GM12878 (cell line): ENCODE measurements around the gene ZNF512B. TPM values are rescaled to one million over a fixed set of nuclear protein-coding genes. Genes with fewer than 3 reads are reported as not detected.
A peak's percentile ranks its signal among the peaks of the same experiment; 100 is the strongest.

ENCODE experiments used
- ATAC-seq: fragments of 200-7000 bp; cut with Tn5 transposase; 3 replicates; pipeline ENCODE4 v1.9.1; 2020; ENCODE audit warnings: mild to moderate bottlenecking, moderate library complexity
- BruUV-seq: library from RNA; stranded (reverse); fragments of 400-500 nt; replicated peaks from 2 replicates; lab custom pipeline; 2021; lab: Mats Ljungman, UMichigan
- CTCF ChIA-PET: fragments of 300-600 bp; sonication (Branson Sonifier 250); formaldehyde crosslinking; extraction: SDS; loops from one replicate; lab custom pipeline; 2021; ENCODE audit warnings: inconsistent platforms; lab: Yijun Ruan, JAX
- POLR2A ChIA-PET: fragments of 350-600 bp; formaldehyde crosslinking; extraction: SDS; loops from one replicate; lab custom pipeline; 2021; ENCODE audit warnings: inconsistent platforms; lab: Charles Lee
- RAD21 ChIA-PET: fragments of 300-600 bp; sonication (Branson Sonifier 250); formaldehyde crosslinking; loops from one replicate; lab custom pipeline; 2023; ENCODE audit warnings: antibody characterized with exemption; ENCODE audit not compliant: unreplicated experiment; lab: Charles Lee
- SMC1A ChIA-PET: fragments of 300-600 bp; sonication (Branson Sonifier 250); formaldehyde crosslinking; loops from one replicate; lab custom pipeline; 2023; ENCODE audit not compliant: unreplicated experiment, uncharacterized antibody; lab: Charles Lee
- DNase-seq: peaks from one replicate; pipeline ENCODE4 v3.0.0-alpha.2; 2011; ENCODE audit warnings: low read depth, low spot score
- FAIRE-seq: peaks from 3 replicates; lab custom pipeline; 2011; peaks lifted over from hg19 to GRCh38; lab: Jason Lieb, UNC
- H2AFZ ChIP-seq: 2 replicates; pipeline ENCODE4 v1.6.0; 2011; ENCODE audit warnings: low read depth, low read length, control low read depth; ENCODE audit not compliant: control insufficient read depth
- H3K27ac ChIP-seq: 2 replicates; pipeline ENCODE4 v1.5.1; 2011; ENCODE audit warnings: control low read depth; ENCODE audit not compliant: control insufficient read depth, insufficient read depth
- H3K27me3 ChIP-seq, 2 experiments: replicated peaks in 1 of 2; 2 replicates each; pipeline versions ENCODE4 v1.6.0 to v1.6.1; 2011; ENCODE audit warnings: low read length in 1 of 2; ENCODE audit not compliant: control insufficient read depth in 2 of 2, insufficient read depth in 2 of 2
- H3K36me3 ChIP-seq, 2 experiments: 2 replicates each; pipeline ENCODE4 v1.5.1; 2011; ENCODE audit warnings: low read length in 1 of 2; ENCODE audit not compliant: control insufficient read depth in 2 of 2, insufficient read depth in 2 of 2
- H3K4me1 ChIP-seq: 2 replicates; pipeline ENCODE4 v1.6.1; 2011; ENCODE audit warnings: mild to moderate bottlenecking, low read length, moderate library complexity, mixed read lengths; ENCODE audit not compliant: control insufficient read depth, insufficient read depth
- H3K4me2 ChIP-seq: 2 replicates; pipeline ENCODE4 v1.6.0; 2011; ENCODE audit warnings: control low read depth; ENCODE audit not compliant: control insufficient read depth, insufficient read depth
- H3K4me3 ChIP-seq: fragments of 200-600 bp; sonication (generic); 2 replicates; pipeline ENCODE4 v1.5.1; 2016
- H3K79me2 ChIP-seq: 2 replicates; pipeline ENCODE4 v1.6.0; 2011; ENCODE audit warnings: low read length; ENCODE audit not compliant: control insufficient read depth, insufficient read depth
- H3K9ac ChIP-seq: 2 replicates; pipeline ENCODE4 v1.8.0; 2011; ENCODE audit warnings: low read length, control low read depth, mixed read lengths; ENCODE audit not compliant: control insufficient read depth, insufficient read depth
- H3K9me3 ChIP-seq: replicated peaks from 3 replicates; pipeline ENCODE4 v1.5.1; 2011; ENCODE audit warnings: mild to moderate bottlenecking, low read length; ENCODE audit not compliant: control insufficient read depth, insufficient read depth
- H4K20me1 ChIP-seq: 2 replicates; pipeline ENCODE4 v1.6.0; 2011; ENCODE audit not compliant: control insufficient read depth, insufficient read depth
- BCL3 ChIP-seq: IDR thresholded peaks from 2 replicates; pipeline ENCODE4 v1.6.1; 2011; ENCODE audit warnings: borderline replicate concordance, low read depth, mild to moderate bottlenecking, moderate library complexity, low read length; ENCODE audit not compliant: insufficient read depth, poor library complexity, severe bottlenecking
- CHD4 ChIP-seq: fragments of 200-600 bp; sonication (generic); IDR thresholded peaks from 2 replicates; pipeline ENCODE4 v1.6.1; 2016; ENCODE audit warnings: mild to moderate bottlenecking
- ELK1 ChIP-seq: IDR thresholded peaks from 2 replicates; pipeline ENCODE4 v1.6.1; 2012; ENCODE audit warnings: low read depth, low read length, improper control_type of control experiment
- EP300 ChIP-seq, 2 experiments: fragments of 150-350 bp in 1 of 2; IDR thresholded peaks; 2 replicates each; pipeline ENCODE4 v1.6.1; 2011 to 2012; ENCODE audit warnings: low read depth in 2 of 2, low read length in 2 of 2, borderline replicate concordance in 1 of 2, improper control_type of control experiment in 1 of 2, inconsistent platforms in 1 of 2; ENCODE audit not compliant: control insufficient read depth in 1 of 2
- HCFC1 ChIP-seq: fragments of 150-350 bp; IDR thresholded peaks from 2 replicates; pipeline ENCODE4 v1.6.1; 2014; ENCODE audit warnings: low read length
- HDAC6 ChIP-seq: fragments of 200-600 bp; sonication (generic); IDR thresholded peaks from one replicate; pipeline ENCODE4 v1.8.0; 2017; ENCODE audit warnings: antibody characterized with exemption; ENCODE audit not compliant: unreplicated experiment
- IRF4 ChIP-seq: IDR thresholded peaks from 2 replicates; pipeline ENCODE4 v1.6.1; 2011; ENCODE audit warnings: low read depth, low read length
- SIX5 ChIP-seq: IDR thresholded peaks from 2 replicates; pipeline ENCODE4 v1.6.1; 2011; ENCODE audit warnings: mild to moderate bottlenecking, low read depth, low read length, moderate library complexity; ENCODE audit not compliant: severe bottlenecking
- SREBF1 ChIP-seq: IDR thresholded peaks from 2 replicates; pipeline ENCODE4 v1.6.1; 2012; ENCODE audit warnings: mild to moderate bottlenecking, low read length
- TBL1XR1 ChIP-seq: IDR thresholded peaks from 2 replicates; pipeline ENCODE4 v1.6.1; 2012; ENCODE audit warnings: low read depth, low read length, improper control_type of control experiment
- ZNF687 ChIP-seq: fragments of 450-650 bp; IDR thresholded peaks from 2 replicates; pipeline ENCODE4 v1.6.1; 2017; ENCODE audit warnings: mild to moderate bottlenecking, moderate library complexity
- WGBS: methylation state at CpG from one replicate; pipeline ENCODE4 v1.1.6; 2016; ENCODE audit warnings: low lambda C conversion rate; ENCODE audit not compliant: insufficient replicate concordance, insufficient coverage; ENCODE audit errors: missing lambda C conversion rate; 5-methylcytosine and 5-hydroxymethylcytosine counted together
- in situ Hi-C: fragments of 300-500 bp; cut with MboI; formaldehyde crosslinking; loops from 9 replicates; pipeline ENCODE4 v1.14.3; 2018; ENCODE audit warnings: mixed read lengths
- intact Hi-C: fragments of 100-400 bp; cut with micrococcal nuclease; formaldehyde crosslinking; loops from one replicate; pipeline ENCODE4 v1.14.2; 2022; ENCODE audit not compliant: unreplicated experiment
- polyA plus RNA-seq, 11 experiments: library from polyadenylated mRNA; depleted of rRNA in 4 of 11; unstranded in 6 of 11; stranded (reverse) in 5 of 11; fragments of >200 nt; fragmentation: Nextera tagmentation in 4 of 11; fragmentation: Illumina TruSeq in 1 of 11; extraction: Ambion mirVana in 4 of 11; extraction: Trizol in 1 of 11; gene quantifications; 1 replicate in 1 of 11; 2 replicates in 10 of 11; pipeline versions ENCODE4 v1.2.1 to v1.2.3, GENCODE V29; 2011 to 2016; ENCODE audit warnings: inconsistent platforms in 2 of 11, missing spikeins in 2 of 11, low read depth in 1 of 11
- total RNA-seq, 4 experiments: library from RNA; depleted of rRNA in 3 of 4; stranded (reverse); fragments of >200 nt in 3 of 4; fragmentation: Illumina TruSeq in 1 of 4; extraction: Trizol in 1 of 4; gene quantifications; 2 replicates each; pipeline versions ENCODE4 v1.2.1 to v1.2.3, GENCODE V29; 2013 to 2021

The ZNF512B gene
- total and polyA plus RNA-seq, 10 of the 15 experiments (the other 5 are each of a cell fraction or from before 2014, with no cell fraction given): 0.06 to 23.9 (median 4.0) TPM

GRCh38 chr20:64010711-64011237, 41.0 kb upstream of the ZNF512B start:
- Histone ChIP-seq H3K36me3 (peaks cover 38 to 59% of the 10 kb centered on the region in 2 experiments), H3K27ac (peak overlapping the region; percentile 94), H2AFZ (no peak overlapping the region), H3K27me3 (no peaks in the 10 kb centered on the region), H3K4me1 (peaks cover 27% of the 10 kb centered on the region), H3K9ac (peak overlapping the region; percentile 36; the same call in 1 of the 2 replicates), H3K4me2 (no peak overlapping the region), H4K20me1 (no peaks in the 10 kb centered on the region), H3K4me3 (no peak overlapping the region), H3K79me2 (peaks cover 9% of the 10 kb centered on the region), H3K9me3 (peaks cover 52% of the 10 kb centered on the region)
- ChIA-PET POLR2A (interaction anchor here (1.0 kb wide), 1 partner anchor 26 kb away, joined by 3 read pairs; no protein-coding TSS in a partner anchor), RAD21 (interaction anchor here (1.2 to 1.3 kb wide), 2 partner anchors 26 to 45 kb away, joined by 4 read pairs; no protein-coding TSS in a partner anchor), SMC1A (interaction anchor here (0.6 to 1.6 kb wide), 4 partner anchors 21 to 47 kb away, joined by 3 to 15 read pairs (median 7); partner anchors contain the start of genes C20orf204, PRPF6 and SAMD10), CTCF (interaction anchor here (0.8 to 1.3 kb wide), 3 partner anchors 26 to 46 kb away, joined by 3 to 5 read pairs (median 3); partner anchors contain the start of gene PRPF6)
- no TSS peak for BruUV-seq
- ATAC-seq (peak; percentile 76), DNase-seq (peak; percentile 31), FAIRE-seq (peak; percentile 71)
- in situ Hi-C loops: no loop called here
- intact Hi-C loops: loop anchor here (1.0 kb wide), 1 partner anchor 29 kb away; the partner anchor contains the start of gene PRPF6
- WGBS: 62% methylated on average over 8 of the region's 8 CpGs
- TF ChIP-seq CHD4 (no peak), SREBF1 (no peak), ZNF687 (peak; percentile 96), BCL3 (peak; percentile 21), HCFC1 (no peak), ELK1 (no peak), TBL1XR1 (no peak), HDAC6 (no peak), EP300 (IDR thresholded peaks at IDR 0.05; ENCODE audit: borderline replicate concordance in 1 of 2, control insufficient read depth in 1 of 2, low read depth in 2 of 2, low read length in 2 of 2) (0 out of 4 replicates have a peak, but pooled peaks of 1 of the 2 experiments have one; percentile 42), IRF4 (peak; percentile 75; the same call in 1 of the 2 replicates), SIX5 (no peak)
